H1 (cell line): ENCODE results near the gene BCKDHA. TPM values are rescaled to one million over a fixed set of nuclear protein-coding genes. Genes with fewer than 3 reads are reported as not detected.

Experiments used
- E2F6 ChIP-seq: IDR thresholded peaks from 2 replicates; pipeline ENCODE4 v1.6.1; 2012; ENCODE audit warnings: inconsistent platforms
- EGR1 ChIP-seq: IDR thresholded peaks from 2 replicates; pipeline ENCODE4 v1.6.1; 2011; ENCODE audit warnings: low read depth, low read length, borderline replicate concordance
- EP300 ChIP-seq, 2 experiments: IDR thresholded peaks; 1 replicate in 1 of 2; 2 replicates in 1 of 2; pipeline ENCODE4 v1.6.1; 2011 to 2012; ENCODE audit warnings: low read depth in 2 of 2, low read length in 2 of 2, mild to moderate bottlenecking in 2 of 2, borderline replicate concordance in 1 of 2, inconsistent platforms in 1 of 2, moderate library complexity in 1 of 2
- KDM1A ChIP-seq: fragments of 200-600, 300-600 bp; sonication (generic); IDR thresholded peaks from 2 replicates; pipeline ENCODE4 v1.7.1; 2016; ENCODE audit warnings: mild to moderate bottlenecking, low read length, borderline replicate concordance
- KDM4A ChIP-seq: IDR thresholded peaks from one replicate; pipeline ENCODE4 v1.7.1; 2012; ENCODE audit warnings: low read depth, mild to moderate bottlenecking, moderate library complexity, low read length, inconsistent platforms; ENCODE audit not compliant: severe bottlenecking
- POLR2AphosphoS5 ChIP-seq: IDR thresholded peaks from 2 replicates; pipeline ENCODE4 v1.6.1; 2011; ENCODE audit warnings: low read depth, low read length
- POU5F1 ChIP-seq: IDR thresholded peaks from 2 replicates; pipeline ENCODE4 v1.6.1; 2011; ENCODE audit warnings: low read depth, mild to moderate bottlenecking, low read length, moderate library complexity
- TAF1 ChIP-seq: IDR thresholded peaks from 2 replicates; pipeline ENCODE4 v1.6.1; 2011; ENCODE audit warnings: mild to moderate bottlenecking, low read depth, low read length
- polyA plus RNA-seq, 7 experiments: library from polyadenylated mRNA; depleted of rRNA in 3 of 7; stranded (reverse) in 5 of 7; unstranded in 2 of 7; fragments of >200 nt in 5 of 7; fragments of 200-250 nt in 2 of 7; gene quantifications; 1 replicate in 5 of 7; 2 replicates in 1 of 7; 4 replicates in 1 of 7; pipeline versions ENCODE4 v1.2.1 to v1.2.3, GENCODE V29; 2011 to 2013; ENCODE audit warnings: missing spikeins in 2 of 7, mixed read lengths in 2 of 7
- total RNA-seq: library from RNA; stranded (reverse); fragmentation: NEBNext Ultra II Directional; extraction: Animal tissue kit (Norgen Biotek cat#: 25700); gene quantifications from 2 replicates; pipeline ENCODE4 v1.2.1, GENCODE V29; 2021

The BCKDHA gene
- total and polyA plus RNA-seq, 2 of the 8 experiments (the other 6 are each of a cell fraction or from before 2014, with no cell fraction given): 14.2 to 69.6 TPM

- TF ChIP-seq EP300 (IDR thresholded peaks at IDR 0.05; ENCODE audit: borderline replicate concordance in 1 of 2, low read depth in 2 of 2, low read length in 2 of 2) (no peak), E2F6 (no peak), POLR2AphosphoS5 (no peak), KDM4A (no peak), EGR1 (no peak), POU5F1 (no peak), KDM1A (no peak), TAF1 (no peak)
Measured at GRCh38 chr19:41359741-41360140, 37.9 kb upstream of the BCKDHA start (continued).
